Keratinocyte (primary cell): ENCODE data around the gene SLC38A2. TPM values are rescaled to one million over a fixed set of nuclear protein-coding genes. Genes with fewer than 3 reads are reported as not detected.

ENCODE experiments used
- DNase-seq: peaks from one replicate; pipeline ENCODE4 v3.0.0-alpha.2; 2011; ENCODE audit warnings: low read depth, missing footprints, low spot score
- FAIRE-seq: peaks from 2 replicates; lab custom pipeline; 2011; peaks lifted over from hg19 to GRCh38; lab: Jason Lieb, UNC
- H2AFZ ChIP-seq: 2 replicates; pipeline ENCODE4 v1.6.0; 2012; ENCODE audit warnings: low read length, control low read depth, inconsistent platforms; ENCODE audit not compliant: control insufficient read depth
- H3K27ac ChIP-seq: 2 replicates; pipeline ENCODE4 v1.5.1; 2011; ENCODE audit warnings: low read length; ENCODE audit not compliant: control insufficient read depth, insufficient read depth
- H3K27me3 ChIP-seq: 3 replicates; pipeline ENCODE4 v1.6.0; 2011; ENCODE audit warnings: low read length; ENCODE audit not compliant: control insufficient read depth, insufficient read depth; ENCODE audit errors: extremely low read depth
- H3K36me3 ChIP-seq, 2 experiments: 2 replicates in 1 of 2; 3 replicates in 1 of 2; pipeline ENCODE4 v1.5.1; 2011; ENCODE audit warnings: low read length in 2 of 2, mild to moderate bottlenecking in 1 of 2; ENCODE audit not compliant: control insufficient read depth in 2 of 2, insufficient read depth in 2 of 2; ENCODE audit errors: extremely low read depth in 1 of 2
- H3K4me1 ChIP-seq: 3 replicates; pipeline ENCODE4 v1.5.1; 2011; ENCODE audit warnings: low read length; ENCODE audit not compliant: control insufficient read depth, insufficient read depth; ENCODE audit errors: extremely low read depth
- H3K4me2 ChIP-seq: 3 replicates; pipeline ENCODE4 v1.6.0; 2011; ENCODE audit warnings: low read depth, low read length; ENCODE audit not compliant: control insufficient read depth, insufficient read depth; ENCODE audit errors: extremely low read depth
- H3K4me3 ChIP-seq, 3 experiments: fragments of 200-600 bp in 1 of 3; sonication (generic) in 1 of 3; 2 replicates in 2 of 3; 3 replicates in 1 of 3; pipeline ENCODE4 v1.5.1; 2011 to 2016; ENCODE audit warnings: low read length in 3 of 3, mild to moderate bottlenecking in 3 of 3, control low read depth in 2 of 3, inconsistent platforms in 1 of 3, low read depth in 1 of 3, mixed read lengths in 1 of 3, mixed run types in 1 of 3, moderate library complexity in 1 of 3; ENCODE audit not compliant: control insufficient read depth in 2 of 3, insufficient read depth in 2 of 3; ENCODE audit errors: extremely low read depth in 1 of 3
- H3K79me2 ChIP-seq: 2 replicates; pipeline ENCODE4 v1.6.0; 2012; ENCODE audit warnings: low read length; ENCODE audit not compliant: control insufficient read depth, insufficient read depth
- H3K9ac ChIP-seq: 3 replicates; pipeline ENCODE4 v1.6.0; 2011; ENCODE audit warnings: low read length; ENCODE audit not compliant: control insufficient read depth, insufficient read depth; ENCODE audit errors: extremely low read depth
- H3K9me1 ChIP-seq: 3 replicates; pipeline ENCODE4 v1.6.0; 2011; ENCODE audit warnings: low read length; ENCODE audit not compliant: control insufficient read depth, insufficient read depth; ENCODE audit errors: extremely low read depth
- H3K9me3 ChIP-seq: 2 replicates; pipeline ENCODE4 v1.5.1; 2012; ENCODE audit warnings: low read depth, low read length; ENCODE audit not compliant: control insufficient read depth
- H4K20me1 ChIP-seq: 3 replicates; pipeline ENCODE4 v1.6.0; 2011; ENCODE audit warnings: low read length; ENCODE audit not compliant: control insufficient read depth, insufficient read depth; ENCODE audit errors: extremely low read depth
- EZH2 ChIP-seq: IDR thresholded peaks from one replicate; pipeline ENCODE4 v1.6.1; 2012; ENCODE audit warnings: inconsistent platforms, mild to moderate bottlenecking, low read length, moderate library complexity
- dilution Hi-C: fragments of 300-500 bp; cut with MboI; formaldehyde crosslinking; loops from one replicate; pipeline ENCODE4 v1.7.0; 2020; ENCODE audit warnings: low sequenced_read_pairs; ENCODE audit not compliant: extremely low pct_ligation_motif_present
- polyA plus RNA-seq, 5 experiments: library from polyadenylated mRNA; depleted of rRNA in 3 of 5; stranded (reverse) in 3 of 5; stranded (forward) in 1 of 5; unstranded in 1 of 5; fragments of >200 nt; gene quantifications; 1 replicate in 1 of 5; 2 replicates in 3 of 5; 3 replicates in 1 of 5; pipeline versions ENCODE4 v1.2.1 to v1.2.3, GENCODE V29; 2011 to 2012; ENCODE audit warnings: missing spikeins in 2 of 5, low read depth in 1 of 5, low replicate concordance in 1 of 5
- TF ChIP-seq, protein P1 (sequence below), 3 experiments: IDR thresholded peaks in 1 of 3; conservative IDR thresholded peaks in 1 of 3; optimal IDR thresholded peaks in 1 of 3; 2 replicates in 2 of 3; 3 replicates in 1 of 3; pipeline versions ENCODE3 to v1.5.1; 2011; ENCODE audit warnings: low read length in 3 of 3, mild to moderate bottlenecking in 3 of 3, moderate library complexity in 2 of 3, control low read depth in 1 of 3, inconsistent platforms in 1 of 3; ENCODE audit not compliant: insufficient read depth in 2 of 3; ENCODE audit errors: extremely low read depth in 1 of 3

The SLC38A2 gene
- polyA plus RNA-seq, 1 donor (not counting 4 experiments of a cell fraction or from before 2014, with no cell fraction given): 577 TPM

DNA sequence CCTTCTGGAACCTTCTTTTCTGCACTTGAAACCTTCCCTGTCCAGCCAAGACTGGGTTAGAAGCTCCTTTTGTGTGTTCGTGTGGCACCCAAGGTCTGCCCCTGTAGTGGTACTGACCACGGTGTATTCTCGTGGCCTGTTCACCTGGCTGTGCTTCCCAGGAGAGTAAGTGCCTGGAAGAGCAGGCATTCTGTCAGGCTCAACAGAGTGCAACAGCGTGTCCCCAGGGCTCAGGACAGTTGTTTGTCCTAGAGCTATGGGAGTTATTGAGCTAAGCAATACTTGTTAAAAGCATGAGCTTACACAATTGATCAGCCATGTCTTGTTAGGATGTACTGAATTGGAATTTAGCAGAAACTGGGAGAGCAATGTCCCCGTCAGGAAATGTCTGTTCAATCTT, 12.9 kb upstream of the SLC38A2 start:
- no peaks in the 10 kb centered on the region for H3K9me1 ChIP-seq
- H3K27me3 ChIP-seq: no peaks in the 10 kb centered on the region
- peak overlapping the region in 2 of 3 experiments; percentile 5 to 77 for H3K4me3 ChIP-seq
- peak; percentile 34 for FAIRE-seq
- peaks cover 70% of the 10 kb centered on the region for H3K4me1 ChIP-seq
- H3K27ac ChIP-seq: peak overlapping the region; percentile 96
- dilution Hi-C loops: no loop called here
- no peak for TF ChIP-seq EZH2
- TF ChIP-seq, protein P1, sequence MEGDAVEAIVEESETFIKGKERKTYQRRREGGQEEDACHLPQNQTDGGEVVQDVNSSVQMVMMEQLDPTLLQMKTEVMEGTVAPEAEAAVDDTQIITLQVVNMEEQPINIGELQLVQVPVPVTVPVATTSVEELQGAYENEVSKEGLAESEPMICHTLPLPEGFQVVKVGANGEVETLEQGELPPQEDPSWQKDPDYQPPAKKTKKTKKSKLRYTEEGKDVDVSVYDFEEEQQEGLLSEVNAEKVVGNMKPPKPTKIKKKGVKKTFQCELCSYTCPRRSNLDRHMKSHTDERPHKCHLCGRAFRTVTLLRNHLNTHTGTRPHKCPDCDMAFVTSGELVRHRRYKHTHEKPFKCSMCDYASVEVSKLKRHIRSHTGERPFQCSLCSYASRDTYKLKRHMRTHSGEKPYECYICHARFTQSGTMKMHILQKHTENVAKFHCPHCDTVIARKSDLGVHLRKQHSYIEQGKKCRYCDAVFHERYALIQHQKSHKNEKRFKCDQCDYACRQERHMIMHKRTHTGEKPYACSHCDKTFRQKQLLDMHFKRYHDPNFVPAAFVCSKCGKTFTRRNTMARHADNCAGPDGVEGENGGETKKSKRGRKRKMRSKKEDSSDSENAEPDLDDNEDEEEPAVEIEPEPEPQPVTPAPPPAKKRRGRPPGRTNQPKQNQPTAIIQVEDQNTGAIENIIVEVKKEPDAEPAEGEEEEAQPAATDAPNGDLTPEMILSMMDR (optimal IDR thresholded peaks at IDR 0.05 in 1 of 3, IDR thresholded peaks at IDR 0.05 in 1 of 3, conservative IDR thresholded peaks at IDR 0.05 in 1 of 3; ENCODE audit: extremely low read depth in 1 of 3, insufficient read depth in 2 of 3, low read length in 3 of 3): no peak
- H3K9me3 ChIP-seq: no peaks in the 10 kb centered on the region
- peak overlapping the region; percentile 91 for H3K9ac ChIP-seq
- peaks cover 3% of the 10 kb centered on the region for H3K79me2 ChIP-seq
- H4K20me1 ChIP-seq: no peaks in the 10 kb centered on the region
- peaks cover 0 to 3% of the 10 kb centered on the region in 2 experiments for H3K36me3 ChIP-seq
- no peak for DNase-seq
- H2AFZ ChIP-seq: peak overlapping the region; percentile 12
- H3K4me2 ChIP-seq: peak overlapping the region; percentile 84

DNA sequence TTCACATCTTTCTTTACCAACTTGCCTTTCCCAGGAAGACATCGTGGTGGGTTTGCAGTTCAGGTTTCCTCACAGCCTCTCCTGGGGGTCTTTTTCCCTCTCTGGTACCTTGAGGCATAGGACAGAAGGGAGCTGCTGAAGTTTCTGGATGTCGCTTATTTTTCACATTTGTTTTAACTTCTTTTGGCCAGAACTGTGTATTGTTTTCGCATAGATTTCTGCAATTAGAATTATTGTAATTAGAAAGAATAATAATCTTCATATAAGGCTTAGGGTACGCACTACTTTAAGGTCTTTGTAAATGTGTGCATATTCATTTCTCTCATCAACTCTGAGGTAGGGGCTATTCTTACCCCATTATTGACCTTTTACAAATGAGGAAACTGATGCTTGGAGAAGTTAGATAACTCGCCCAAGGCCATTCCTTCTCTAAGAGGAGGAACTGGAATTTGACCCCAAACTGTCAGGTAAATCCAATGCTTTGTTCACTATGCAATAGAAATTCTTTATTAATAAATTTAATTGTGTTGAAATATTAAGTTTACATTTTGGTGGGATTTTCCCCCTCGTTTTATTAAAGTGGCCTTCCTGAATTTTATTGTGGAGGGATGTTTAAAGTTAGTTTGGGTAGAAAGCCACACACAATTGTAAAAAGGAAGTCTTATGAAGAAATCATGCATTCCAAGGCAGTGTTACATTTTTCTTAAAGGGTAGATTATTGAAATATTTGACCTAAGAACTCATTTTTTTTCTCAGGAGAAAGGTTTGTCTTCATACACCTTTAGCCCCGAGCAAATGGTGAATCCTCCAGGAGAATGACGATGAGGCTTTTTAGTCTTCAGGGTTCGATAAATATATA, 12.1 kb upstream of the SLC38A2 start:
- no peak for TF ChIP-seq EZH2
- TF ChIP-seq, protein P1 (optimal IDR thresholded peaks at IDR 0.05 in 1 of 3, IDR thresholded peaks at IDR 0.05 in 1 of 3, conservative IDR thresholded peaks at IDR 0.05 in 1 of 3; ENCODE audit: extremely low read depth in 1 of 3, insufficient read depth in 2 of 3, low read length in 3 of 3): no peak
- H4K20me1 ChIP-seq: no peaks in the 10 kb centered on the region
- H3K4me2 ChIP-seq: peak overlapping the region; percentile 84
- H3K9me3 ChIP-seq: no peaks in the 10 kb centered on the region
- H3K36me3 ChIP-seq: peaks cover 0 to 3% of the 10 kb centered on the region in 2 experiments
- no peaks in the 10 kb centered on the region for H3K27me3 ChIP-seq
- DNase-seq (no peak), FAIRE-seq (no peak)
- H3K4me3 ChIP-seq: peak overlapping the region; percentile 59 to 77 (median 63)
- H3K27ac ChIP-seq: peak overlapping the region; percentile 96
- dilution Hi-C loops: no loop called here
- H3K9me1 ChIP-seq: no peaks in the 10 kb centered on the region
- peaks cover 66% of the 10 kb centered on the region for H3K4me1 ChIP-seq
- H3K79me2 ChIP-seq: peaks cover 3% of the 10 kb centered on the region
- H2AFZ ChIP-seq: no peak overlapping the region
- H3K9ac ChIP-seq: peak overlapping the region; percentile 91
